Subcutaneous abdominal adipose tissue (tissue), 5 donors: ENCODE results near the gene RNF128.
"Not testable (repeated sequence)": the region's sequence is repeated elsewhere in the genome, so short reads cannot be mapped to it uniquely, and the experiment has no call there.

Source experiments
- H3K27ac ChIP-seq: one replicate; pipeline ENCODE4 v1.7.0; 2013; ENCODE audit warnings: low read depth, mild to moderate bottlenecking, inconsistent platforms, low read length, moderate library complexity
- H3K27me3 ChIP-seq, 5 donors: one replicate each; pipeline ENCODE4 v1.7.0; 2013; ENCODE audit warnings: low read length in 5 of 5, inconsistent platforms in 1 of 5; ENCODE audit not compliant: control insufficient read depth in 5 of 5, insufficient read depth in 4 of 5
- H3K36me3 ChIP-seq, 5 donors: one replicate each; pipeline ENCODE4 v1.7.0; 2013; ENCODE audit warnings: low read length in 5 of 5; ENCODE audit not compliant: control insufficient read depth in 5 of 5, insufficient read depth in 5 of 5
- H3K4me1 ChIP-seq, 5 donors: one replicate each; pipeline ENCODE4 v1.7.0; 2013; ENCODE audit warnings: low read length in 5 of 5, mild to moderate bottlenecking in 3 of 5, moderate library complexity in 1 of 5; ENCODE audit not compliant: control insufficient read depth in 5 of 5, insufficient read depth in 5 of 5
- H3K4me3 ChIP-seq, 5 donors: one replicate each; pipeline ENCODE4 v1.7.0; 2013; ENCODE audit warnings: low read length in 5 of 5, low read depth in 1 of 5
- H3K9ac ChIP-seq, 5 donors: one replicate each; pipeline ENCODE4 v1.7.0; 2013; ENCODE audit warnings: low read length in 5 of 5, mild to moderate bottlenecking in 4 of 5, moderate library complexity in 3 of 5
- H3K9me3 ChIP-seq, 5 donors: one replicate each; pipeline ENCODE4 v1.7.0; 2013; ENCODE audit warnings: low read length in 5 of 5; ENCODE audit not compliant: control insufficient read depth in 5 of 5
- donor health status: healthy.
- donor health status: healthy.
- donor health status: healthy.
- donor health status: healthy.
- donor health status: healthy.

Gene RNF128

DNA sequence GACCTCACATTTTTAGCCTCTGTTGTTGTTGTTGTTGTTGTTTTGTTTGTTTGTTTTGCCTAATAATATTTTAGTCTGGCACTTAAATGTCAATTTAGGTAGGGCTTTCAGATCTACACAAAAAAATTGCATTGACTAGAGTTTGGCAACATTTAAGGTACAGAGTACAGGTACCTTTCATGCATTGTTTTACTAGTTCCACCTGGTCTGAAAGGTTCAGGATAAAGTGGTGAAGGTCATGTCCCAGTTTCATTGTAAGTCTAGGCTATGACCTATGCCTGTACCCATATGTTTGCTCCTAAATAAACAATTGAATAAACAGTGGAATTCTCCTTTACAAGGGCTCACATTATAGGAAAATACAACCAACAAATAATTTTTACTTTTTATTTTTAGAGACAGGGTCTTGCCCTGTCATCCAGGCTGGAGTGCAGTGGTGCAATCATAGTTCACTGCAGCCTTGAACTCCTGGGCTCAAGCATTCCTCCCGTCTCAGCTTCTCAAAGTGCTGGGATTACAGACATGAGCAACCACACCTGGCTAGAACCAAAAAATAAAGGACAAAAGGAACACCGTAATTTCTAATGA, 13.8 kb downstream of the RNF128 start:
- H3K9me3 ChIP-seq, result no peaks in the 10 kb centered on the region
- H3K9ac ChIP-seq, result no peak overlapping the region
- no peak overlapping the region for H3K27ac ChIP-seq
- peaks cover 0 to 5% (median 0%) of the 10 kb centered on the region in 5 donors for H3K27me3 ChIP-seq
- H3K4me3 ChIP-seq, result no peak overlapping the region
- no peaks in the 10 kb centered on the region for H3K36me3 ChIP-seq
- H3K4me1 ChIP-seq, result no peaks in the 10 kb centered on the region

DNA sequence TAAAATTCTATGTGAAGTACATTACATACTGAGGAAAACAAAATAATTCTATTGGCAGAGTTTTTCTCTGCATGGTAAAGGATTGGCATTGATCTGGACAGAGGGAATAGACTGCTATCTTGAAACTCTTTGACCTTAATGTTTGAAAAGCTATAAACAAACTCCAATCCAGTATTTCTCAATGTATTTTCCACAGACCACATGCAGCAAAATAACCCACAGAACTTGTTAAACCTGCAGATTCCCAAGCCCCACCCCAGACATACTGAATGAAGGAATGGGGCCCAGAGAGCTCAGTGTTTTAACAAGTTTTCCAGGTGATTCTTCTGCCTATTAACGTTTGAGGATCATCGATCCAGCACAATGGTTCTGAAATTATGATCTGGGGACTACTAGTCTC, 15.7 kb downstream of the RNF128 start:
- H3K9me3 ChIP-seq, result no peaks in the 10 kb centered on the region
- H3K27me3 ChIP-seq, result peaks cover 0 to 5% (median 0%) of the 10 kb centered on the region in 5 donors
- no peak overlapping the region for H3K4me3 ChIP-seq
- no peaks in the 10 kb centered on the region for H3K4me1 ChIP-seq
- no peak overlapping the region for H3K9ac ChIP-seq
- H3K27ac ChIP-seq, result no peak overlapping the region
- no peaks in the 10 kb centered on the region for H3K36me3 ChIP-seq

DNA sequence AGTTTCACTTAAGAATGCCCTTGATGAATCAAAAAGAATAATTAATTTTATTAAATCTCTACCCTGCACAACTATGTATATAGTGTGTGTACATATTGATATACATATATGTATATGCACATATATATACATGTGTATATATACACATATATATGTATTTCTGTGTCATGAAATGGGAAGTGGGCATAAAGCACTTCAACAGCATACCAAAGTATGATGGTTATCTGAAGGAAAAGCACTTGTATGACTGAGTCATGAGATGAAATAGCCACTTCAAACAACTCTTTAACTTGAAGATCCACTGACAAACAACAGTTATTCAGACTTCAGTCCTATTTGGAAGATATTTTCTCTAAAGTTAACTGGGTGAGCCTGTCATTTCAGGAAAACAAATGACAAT, 16.3 kb downstream of the RNF128 start:
- no peak overlapping the region for H3K27ac ChIP-seq

DNA sequence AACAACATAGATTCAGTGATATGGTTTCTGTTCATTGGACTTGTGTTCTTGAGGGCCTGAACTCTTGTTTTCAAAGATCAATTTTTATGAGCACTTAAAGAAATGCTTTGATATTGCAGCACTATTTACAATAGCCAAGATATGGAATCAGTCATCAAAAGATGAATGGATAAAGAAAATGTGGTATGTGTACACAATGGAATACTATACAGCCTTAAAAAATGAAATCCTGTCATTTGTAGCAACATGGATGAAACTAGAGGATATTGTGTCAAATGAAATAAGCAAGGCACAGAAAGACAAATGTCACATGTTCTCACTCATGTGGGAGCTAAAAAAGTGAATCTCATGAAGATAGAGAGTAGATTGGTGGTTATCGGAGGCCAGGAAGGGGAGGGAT, 21.9 kb downstream of the RNF128 start:
- Histone ChIP-seq H3K27me3 (peaks cover 0 to 13% (median 8%) of the 10 kb centered on the region in 5 donors), H3K4me1 (no peaks in the 10 kb centered on the region), H3K36me3 (no peaks in the 10 kb centered on the region), H3K4me3 (no peak overlapping the region), H3K9me3 (peaks cover 0 to 9% (median 4%) of the 10 kb centered on the region in 5 donors), H3K9ac (no peak overlapping the region), H3K27ac (no peak overlapping the region)

More for the DNA sequence above, 16.3 kb downstream of the RNF128 start:
- no peaks in the 10 kb centered on the region for H3K36me3 ChIP-seq
- peaks cover 0 to 1% (median 0%) of the 10 kb centered on the region in 5 donors for H3K9me3 ChIP-seq
- H3K4me1 ChIP-seq, result no peaks in the 10 kb centered on the region
- peaks cover 0 to 5% (median 0%) of the 10 kb centered on the region in 5 donors for H3K27me3 ChIP-seq
- no peak overlapping the region for H3K4me3 ChIP-seq
- no peak overlapping the region for H3K9ac ChIP-seq

DNA sequence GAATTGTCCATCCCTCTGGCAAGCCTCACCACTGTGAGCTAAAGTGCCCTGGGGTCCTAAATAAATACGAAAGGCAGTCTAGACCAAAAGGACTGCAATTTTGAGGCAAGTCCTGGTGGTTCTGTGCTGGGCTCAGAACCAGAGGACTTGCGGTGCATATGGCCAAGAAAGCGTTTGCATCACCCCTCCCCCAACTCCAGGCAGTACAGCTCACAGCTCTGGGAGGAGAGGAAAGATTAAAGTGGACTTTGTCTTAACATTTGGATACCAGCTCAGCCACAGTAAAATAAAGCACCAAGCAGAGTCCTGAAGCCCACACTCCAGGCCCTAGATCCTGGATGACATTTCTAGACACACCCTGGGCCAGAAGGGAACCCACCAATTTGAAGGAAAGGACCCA, 24.9 kb downstream of the RNF128 start:
- Histone ChIP-seq H3K9ac (no peak overlapping the region), H3K4me3 (no peak overlapping the region), H3K36me3 (no peaks in the 10 kb centered on the region), H3K4me1 (no peaks in the 10 kb centered on the region), H3K27ac (no peak overlapping the region), H3K9me3 (peaks cover 0 to 9% (median 4%) of the 10 kb centered on the region in 5 donors), H3K27me3 (peaks cover 0 to 13% (median 8%) of the 10 kb centered on the region in 5 donors)

DNA sequence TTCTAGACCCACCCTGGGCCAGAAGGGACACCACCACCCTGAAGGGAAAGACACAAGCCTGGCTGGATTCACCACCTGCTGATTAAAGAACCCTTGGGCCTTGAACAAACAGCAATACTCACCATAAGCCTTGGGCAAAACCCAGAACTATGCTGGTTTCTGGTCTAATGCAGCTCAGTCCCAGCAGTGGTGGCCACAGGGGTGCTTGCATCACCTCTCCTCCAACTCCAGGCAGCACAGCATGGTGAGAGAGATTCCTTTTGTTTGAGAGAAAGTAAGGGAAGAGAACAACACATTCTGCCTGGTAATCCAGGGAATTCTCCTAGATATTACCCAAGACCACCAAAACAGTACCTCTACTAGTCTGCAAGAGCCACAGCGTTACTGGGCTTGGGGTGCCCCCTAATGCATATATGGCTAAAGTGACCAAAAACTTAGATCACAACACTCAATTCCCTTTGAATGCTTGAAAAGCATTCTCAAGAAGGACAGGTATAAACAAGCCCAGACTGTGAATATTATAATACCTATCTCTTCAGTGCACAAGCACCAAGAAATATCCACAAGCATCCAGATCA, 25.7 kb downstream of the RNF128 start:
- H3K4me1 ChIP-seq, result no peaks in the 10 kb centered on the region
- no peak overlapping the region for H3K9ac ChIP-seq
- peaks cover 0 to 13% (median 8%) of the 10 kb centered on the region in 5 donors for H3K27me3 ChIP-seq
- peaks cover 0 to 9% (median 4%) of the 10 kb centered on the region in 5 donors for H3K9me3 ChIP-seq
- H3K27ac ChIP-seq, result no peak overlapping the region
- H3K4me3 ChIP-seq, result no peak overlapping the region
- no peaks in the 10 kb centered on the region for H3K36me3 ChIP-seq

DNA sequence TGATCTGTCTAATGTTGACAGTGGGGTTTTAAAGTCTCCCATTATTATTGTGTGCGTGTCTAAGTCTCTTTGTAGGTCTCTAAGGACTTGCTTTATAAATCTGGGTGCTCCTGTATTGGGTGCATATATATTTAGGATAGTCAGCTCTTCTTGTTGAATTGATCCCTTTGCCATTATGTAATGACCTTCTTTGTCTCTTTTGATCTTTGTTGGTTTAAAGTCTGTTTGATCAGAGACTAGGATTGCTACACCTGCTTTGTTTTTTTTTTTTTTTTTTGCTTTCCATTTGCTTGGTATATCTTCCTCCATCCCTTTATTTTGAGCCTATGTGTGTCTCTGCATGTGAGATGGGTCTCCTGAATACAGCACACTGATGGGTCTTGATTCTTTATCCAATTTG, 42.8 kb downstream of the RNF128 start:
- H3K27me3 ChIP-seq, H3K4me3 ChIP-seq, H3K36me3 ChIP-seq, H3K9me3 ChIP-seq, H3K9ac ChIP-seq, H3K27ac ChIP-seq, H3K4me1 ChIP-seq: not testable (repeated sequence)

DNA sequence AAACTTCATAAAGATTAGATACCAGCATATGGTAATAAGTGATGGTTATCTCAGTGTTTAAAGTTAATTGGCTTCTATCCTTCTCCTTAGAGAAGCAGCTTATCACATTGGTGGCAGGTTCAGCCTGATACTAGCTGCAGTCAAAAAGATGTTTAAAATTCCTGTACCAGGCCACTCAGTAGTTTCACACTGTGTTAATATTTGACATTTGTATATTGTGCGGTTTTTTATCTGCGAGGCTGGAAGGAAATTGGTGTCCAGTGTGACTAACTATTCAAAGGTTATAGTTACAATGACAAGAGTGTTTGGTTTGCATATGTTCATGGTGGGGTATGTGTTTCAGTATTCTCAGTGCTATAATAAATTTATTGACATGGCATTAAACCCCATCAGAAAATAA, 48.5 kb downstream of the RNF128 start:
- no peaks in the 10 kb centered on the region for H3K4me1 ChIP-seq
- H3K27ac ChIP-seq, result no peak overlapping the region
- H3K27me3 ChIP-seq, result peaks cover 0 to 3% (median 0%) of the 10 kb centered on the region in 5 donors
- H3K4me3 ChIP-seq, result no peak overlapping the region
- no peaks in the 10 kb centered on the region for H3K36me3 ChIP-seq
- no peak overlapping the region for H3K9ac ChIP-seq
- H3K9me3 ChIP-seq, result no peaks in the 10 kb centered on the region

DNA sequence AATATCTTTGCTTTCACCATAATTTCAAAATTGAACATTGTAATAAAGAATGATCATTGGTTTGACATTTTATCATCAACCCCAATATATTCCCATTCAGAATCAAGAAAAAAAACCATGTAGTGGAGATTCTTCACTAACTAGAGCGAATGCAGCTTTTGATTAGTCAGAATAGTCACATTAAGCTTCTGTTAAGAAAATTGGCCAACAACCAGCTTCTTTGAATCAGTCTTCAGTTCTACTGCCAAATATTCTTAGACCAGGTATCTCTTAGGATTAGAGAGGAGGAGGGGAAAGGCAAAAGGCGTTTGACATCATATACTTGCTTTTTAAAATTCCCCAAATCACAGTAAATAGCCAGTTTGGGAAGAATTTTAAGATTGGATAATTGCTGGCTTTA, 53.8 kb downstream of the RNF128 start:
- no peaks in the 10 kb centered on the region for H3K9me3 ChIP-seq
- H3K4me1 ChIP-seq, result no peaks in the 10 kb centered on the region
- H3K27me3 ChIP-seq, result peaks cover 0 to 16% (median 3%) of the 10 kb centered on the region in 5 donors
- no peak overlapping the region for H3K4me3 ChIP-seq
- no peak overlapping the region for H3K9ac ChIP-seq
- H3K36me3 ChIP-seq, result no peaks in the 10 kb centered on the region
- no peak overlapping the region for H3K27ac ChIP-seq

DNA sequence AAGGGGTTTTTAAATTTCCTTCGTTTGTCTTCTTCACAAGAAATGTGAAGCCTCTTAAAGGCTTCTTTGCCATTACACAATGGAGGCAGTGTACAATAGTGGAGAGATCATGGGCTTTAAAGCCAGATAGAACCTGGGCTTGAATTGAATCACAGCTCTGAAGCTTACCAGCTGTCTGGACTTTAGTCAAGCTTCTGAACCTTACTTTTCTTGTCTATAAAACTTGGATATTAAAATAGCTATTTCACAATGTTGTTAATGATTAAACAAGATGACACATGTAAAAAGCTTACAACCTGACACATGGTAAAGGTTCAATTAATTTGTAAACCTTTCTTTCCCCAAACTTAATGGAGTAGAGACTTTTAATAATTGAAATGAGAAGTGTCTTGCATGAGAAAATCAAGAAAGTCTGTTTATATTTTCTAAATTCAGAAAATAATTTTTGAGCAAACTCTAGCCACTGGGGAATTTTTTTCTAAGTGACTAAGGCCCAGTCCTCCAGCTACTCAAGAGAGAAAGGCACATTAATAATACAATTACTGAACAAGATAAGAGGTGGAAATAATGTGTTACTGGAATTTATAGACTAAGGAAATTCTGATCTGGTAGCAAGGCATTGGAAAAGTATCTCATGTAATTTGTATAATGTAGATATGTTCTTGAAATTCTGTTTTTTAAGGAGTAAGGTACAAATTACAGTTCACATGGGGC, 54.3 kb downstream of the RNF128 start:
- H3K36me3 ChIP-seq, result no peaks in the 10 kb centered on the region
- peaks cover 0 to 21% (median 4%) of the 10 kb centered on the region in 5 donors for H3K27me3 ChIP-seq
- H3K9me3 ChIP-seq, result no peaks in the 10 kb centered on the region
- no peaks in the 10 kb centered on the region for H3K4me1 ChIP-seq
- H3K27ac ChIP-seq, result no peak overlapping the region
- no peak overlapping the region for H3K4me3 ChIP-seq
- H3K9ac ChIP-seq, result no peak overlapping the region
